Measurements from ENCODE around the gene PNCK. TPM values are rescaled to one million over a fixed set of nuclear protein-coding genes. Genes with fewer than 3 reads are reported as not detected.
A peak's percentile ranks its signal among the peaks of the same experiment; 100 is the strongest.

The PNCK gene
- total and polyA plus RNA-seq, 2 of the 13 experiments (the other 11 are each of a cell fraction or from before 2014, with no cell fraction given) = 33.1 TPM; not detected in 1

GRCh38 chrX:153646620-153647373 lies 26.8 kb downstream of the PNCK start, which contains the start of gene DUSP9 (continued):
- TF ChIP-seq KIAA2018 (CRISPR knock-in tag; IDR thresholded peaks at IDR 0.05; ENCODE audit: borderline replicate concordance) (no peak), SNAPC4 (CRISPR knock-in tag; IDR thresholded peaks at IDR 0.05) (no peak), CREB1 (IDR thresholded peaks at IDR 0.05) (no peak), CREB1 (CRISPR knock-in tag; IDR thresholded peaks at IDR 0.05) (no peak), ZNF850 (CRISPR knock-in tag; conservative IDR thresholded peaks at IDR 0.05) (no peak), ZNF598 (CRISPR knock-in tag; IDR thresholded peaks at IDR 0.05; ENCODE audit: borderline replicate concordance) (0 out of 2 replicates have a peak, but pooled peaks have one; percentile 26), ZNF704 (CRISPR knock-in tag; IDR thresholded peaks at IDR 0.05; ENCODE audit: borderline replicate concordance) (no peak), XBP1 (CRISPR knock-in tag; IDR thresholded peaks at IDR 0.05) (no peak), ATF6 (CRISPR knock-in tag; conservative IDR thresholded peaks at IDR 0.05) (no peak), ZNF33A (CRISPR knock-in tag; IDR thresholded peaks at IDR 0.05; ENCODE audit: borderline replicate concordance) (no peak), ZNF44 (CRISPR knock-in tag; IDR thresholded peaks at IDR 0.05) (no peak), BRD4 (CRISPR knock-in tag; IDR thresholded peaks at IDR 0.05) (no peak)

All from HepG2 (cell line).